Lower lobe of right lung (tissue), 2 donors: Measurements from ENCODE around the gene NAALADL1. TPM values are rescaled to one million over a fixed set of nuclear protein-coding genes. Genes with fewer than 3 reads are reported as not detected.

Experiments
- ATAC-seq, 2 donors: fragments of 200-7000 bp; cut with Tn5 transposase; one replicate each; pipeline ENCODE4 v1.9.1; 2020 to 2022; ENCODE audit warnings: mild to moderate bottlenecking in 2 of 2, moderate library complexity in 2 of 2
- DNase-seq: peaks from one replicate; pipeline ENCODE4 v3.0.0-alpha.2; 2020
- H3K27ac ChIP-seq: fragments of 200-600 bp; one replicate; pipeline ENCODE4 v1.8.0; 2022
- H3K27me3 ChIP-seq: fragments of 200-600 bp; one replicate; pipeline ENCODE4 v1.8.0; 2022; ENCODE audit warnings: low read depth
- H3K36me3 ChIP-seq: fragments of 200-600 bp; one replicate; pipeline ENCODE4 v1.8.0; 2022; ENCODE audit warnings: mild to moderate bottlenecking
- H3K4me1 ChIP-seq: fragments of 200-600 bp; one replicate; pipeline ENCODE4 v1.8.0; 2022
- H3K4me3 ChIP-seq: fragments of 200-600 bp; one replicate; pipeline ENCODE4 v1.8.0; 2022; ENCODE audit warnings: mild to moderate bottlenecking
- H3K9me3 ChIP-seq: fragments of 200-600 bp; one replicate; pipeline ENCODE4 v1.8.0; 2022
- CTCF ChIP-seq: fragments of 200-600 bp; IDR thresholded peaks from one replicate; pipeline ENCODE4 v1.8.0; 2022; ENCODE audit warnings: antibody characterized with exemption, mild to moderate bottlenecking
- intact Hi-C: fragments of 100-400 bp; cut with DNase I; formaldehyde crosslinking; loops from one replicate; pipeline ENCODE4 v1.11.0; 2022
- total RNA-seq: library from RNA; stranded (reverse); fragmentation: NEBNext Ultra II Directional; extraction: Animal tissue kit (Norgen Biotek cat#: 25700); gene quantifications from one replicate; pipeline ENCODE4 v1.2.1, GENCODE V29; 2021
- donor health status: DM: no; HTN: yes; CAD: no; lungs with severe emphysema.

Gene NAALADL1
- total RNA-seq, 1 donor from 2014 or later: 12.2 TPM

GRCh38 chr11:65017937-65018336 is 40.4 kb downstream of the NAALADL1 start:
- Histone ChIP-seq H3K9me3 (no peaks in the 10 kb centered on the region), H3K27ac (no peak overlapping the region), H3K4me3 (no peak overlapping the region), H3K36me3 (peaks cover 43% of the 10 kb centered on the region), H3K4me1 (peaks cover 13% of the 10 kb centered on the region), H3K27me3 (no peaks in the 10 kb centered on the region)
- no peak for TF ChIP-seq CTCF
- ATAC-seq (no peak), DNase-seq (no peak)
- intact Hi-C loops: no loop called here

GRCh38 chr11:65016705-65017104 is 41.6 kb downstream of the NAALADL1 start:
- H3K27ac ChIP-seq: no peak overlapping the region
- no peaks in the 10 kb centered on the region for H3K27me3 ChIP-seq
- H3K9me3 ChIP-seq: no peaks in the 10 kb centered on the region
- intact Hi-C loops: no loop called here
- H3K36me3 ChIP-seq: peaks cover 40% of the 10 kb centered on the region
- no peak for TF ChIP-seq CTCF
- H3K4me3 ChIP-seq: no peak overlapping the region
- DNase-seq: no peak
- H3K4me1 ChIP-seq: peaks cover 19% of the 10 kb centered on the region
- ATAC-seq: no peak

GRCh38 chr11:65014726-65015227 is 43.6 kb downstream of the NAALADL1 start:
- peaks cover 19% of the 10 kb centered on the region for H3K4me1 ChIP-seq
- no peak for TF ChIP-seq CTCF
- ATAC-seq: no peak
- H3K4me3 ChIP-seq: peak overlapping the region; percentile 76
- H3K36me3 ChIP-seq: peaks cover 20% of the 10 kb centered on the region
- intact Hi-C loops: no loop called here
- no peaks in the 10 kb centered on the region for H3K9me3 ChIP-seq
- no peaks in the 10 kb centered on the region for H3K27me3 ChIP-seq
- no peak for DNase-seq
- H3K27ac ChIP-seq: peak overlapping the region; percentile 99

- peak within 1 kb of the TSS; percentile 76 for H3K4me3 ChIP-seq
- peaks cover 14% of the 10 kb centered on the region for H3K36me3 ChIP-seq
- peak; percentile 94 for DNase-seq
- H3K4me1 ChIP-seq: peaks cover 19% of the 10 kb centered on the region
- intact Hi-C loops: no loop called here
- H3K27ac ChIP-seq: peak within 1 kb of the TSS; percentile 99
- H3K9me3 ChIP-seq: no peaks in the 10 kb centered on the region
- no peaks in the 10 kb centered on the region for H3K27me3 ChIP-seq
- peak; percentile 90 for TF ChIP-seq CTCF
- ATAC-seq: peak; percentile 93 to 95
Observed at GRCh38 chr11:65013888-65014725, 44.2 kb downstream of the NAALADL1 start, which contains the start of gene ARL2. Gene ARL2 (plus strand): TSS chr11:65014160. CDS start chr11:65014208, 48 bp downstream.

GRCh38 chr11:65013130-65013887 is 45.0 kb downstream of the NAALADL1 start:
- Histone ChIP-seq H3K4me1 (peaks cover 19% of the 10 kb centered on the region), H3K9me3 (no peaks in the 10 kb centered on the region), H3K27me3 (no peaks in the 10 kb centered on the region), H3K36me3 (peaks cover 6% of the 10 kb centered on the region), H3K27ac (peak overlapping the region; percentile 99), H3K4me3 (peak overlapping the region; percentile 76)
- DNase-seq (peak; percentile 95), ATAC-seq (peak; percentile 92 to 96)
- intact Hi-C loops: no loop called here
- TF ChIP-seq CTCF: peak; percentile 86
